Breast epithelium (tissue), 4 donors: ENCODE measurements around the gene HOPX. TPM values are rescaled to one million over a fixed set of nuclear protein-coding genes. Genes with fewer than 3 reads are reported as not detected.

Source experiments
- DNase-seq, 2 donors: peaks; one replicate each; pipeline ENCODE4 v3.0.0-alpha.2; 2019; ENCODE audit warnings: low spot score in 2 of 2
- H3K27ac ChIP-seq, 2 donors: fragments of 200-600 bp; sonication (generic) in 1 of 2; one replicate each; pipeline ENCODE4 v1.5.1; 2016 to 2019; ENCODE audit warnings: mild to moderate bottlenecking in 1 of 2
- H3K27me3 ChIP-seq, 2 donors: fragments of 200-600 bp; sonication (generic) in 1 of 2; one replicate each; pipeline versions ENCODE4 v1.5.1 to v1.6.0; 2017 to 2019; ENCODE audit warnings: control low read depth in 1 of 2, mild to moderate bottlenecking in 1 of 2
- H3K36me3 ChIP-seq: fragments of 200-600 bp; one replicate; pipeline ENCODE4 v1.5.1; 2019
- H3K4me1 ChIP-seq, 2 donors: fragments of 200-600 bp; sonication (generic); one replicate each; pipeline ENCODE4 v1.5.1; 2016 to 2019; ENCODE audit warnings: control low read depth in 1 of 2
- H3K4me3 ChIP-seq, 3 donors: fragments of 200-600 bp; sonication (generic); 1 replicate in 2 of 3; 2 replicates in 1 of 3; pipeline ENCODE4 v1.5.1; 2016 to 2019; ENCODE audit warnings: mild to moderate bottlenecking in 3 of 3, moderate library complexity in 2 of 3
- H3K9me3 ChIP-seq, 2 donors: fragments of 200-600 bp; sonication (generic) in 1 of 2; one replicate each; pipeline ENCODE4 v1.5.1; 2016 to 2019; ENCODE audit warnings: control low read depth in 1 of 2
- CTCF ChIP-seq, 3 donors: fragments of 450-650 bp; IDR thresholded peaks; one replicate each; pipeline ENCODE4 v1.5.1; 2016 to 2017; ENCODE audit warnings: antibody characterized with exemption in 3 of 3, mild to moderate bottlenecking in 3 of 3, moderate library complexity in 3 of 3
- POLR2A ChIP-seq: fragments of 450-650 bp; IDR thresholded peaks from one replicate; pipeline ENCODE4 v1.6.1; 2016; ENCODE audit warnings: antibody characterized with exemption, mild to moderate bottlenecking, moderate library complexity
- POLR2AphosphoS5 ChIP-seq, 3 donors: sonication (generic); formaldehyde crosslinking; IDR thresholded peaks; one replicate each; pipeline ENCODE4 v1.6.1; 2017; ENCODE audit warnings: antibody characterized with exemption in 3 of 3
- intact Hi-C: fragments of 100-400 bp; cut with DNase I; formaldehyde crosslinking; loops from one replicate; pipeline ENCODE4 v1.15.1; 2023; ENCODE audit warnings: low total_unique reads
- total RNA-seq, 3 donors: library from RNA; depleted of rRNA; stranded (reverse); fragments of >200 nt; gene quantifications; one replicate each; pipeline ENCODE4 v1.1.0, GENCODE V29; 2016

HOPX gene
- total RNA-seq, 3 donors from 2014 or later, result 3.8 to 9.8 (median 4.8) TPM

DNA sequence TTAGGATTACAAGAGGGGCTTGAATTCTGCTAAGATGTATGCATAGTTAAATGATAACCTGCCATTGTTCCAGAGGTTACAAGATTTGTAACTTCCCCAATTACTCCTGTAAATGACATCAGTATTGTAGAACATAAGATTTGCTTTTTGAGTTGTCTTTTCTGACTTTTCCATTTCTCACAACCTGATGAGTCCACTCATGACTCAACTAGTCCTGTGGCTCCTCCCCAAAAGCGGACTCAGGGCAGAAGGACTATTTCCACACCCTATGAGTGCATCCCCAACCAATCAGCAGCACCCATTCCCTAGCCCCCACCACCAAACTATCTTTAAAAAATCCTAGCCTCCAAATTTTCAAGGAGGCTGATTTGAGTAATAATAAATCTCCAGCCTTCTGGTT is 54.7 kb downstream of the HOPX start:
- Histone ChIP-seq H3K27me3 (no peaks in the 10 kb centered on the region), H3K9me3 (peaks cover 6 to 22% of the 10 kb centered on the region in 2 donors), H3K4me1 (no peaks in the 10 kb centered on the region), H3K36me3 (no peaks in the 10 kb centered on the region), H3K4me3 (no peak overlapping the region), H3K27ac (no peak overlapping the region)
- TF ChIP-seq CTCF (IDR thresholded peaks at IDR 0.05), result no peak
- TF ChIP-seq POLR2AphosphoS5 (IDR thresholded peaks at IDR 0.05), result no peak
- no peak for TF ChIP-seq POLR2A
- intact Hi-C loops, result no loop called here
- no peak for DNase-seq

- intact Hi-C loops, result no loop called here
- H3K4me3 ChIP-seq, result no peak overlapping the region
- peaks cover 0 to 9% of the 10 kb centered on the region in 2 donors for H3K27me3 ChIP-seq
- H3K9me3 ChIP-seq, result peaks cover 6 to 22% of the 10 kb centered on the region in 2 donors
- H3K36me3 ChIP-seq, result no peaks in the 10 kb centered on the region
- TF ChIP-seq CTCF (IDR thresholded peaks at IDR 0.05) (no peak), POLR2AphosphoS5 (IDR thresholded peaks at IDR 0.05) (no peak), POLR2A (no peak)
- no peak overlapping the region for H3K27ac ChIP-seq
- no peak for DNase-seq
- H3K4me1 ChIP-seq, result no peaks in the 10 kb centered on the region
Observed at GRCh38 chr4:56622176-56622575, 58.9 kb downstream of the HOPX start.

- Histone ChIP-seq H3K36me3 (no peaks in the 10 kb centered on the region), H3K9me3 (peaks cover 5 to 10% of the 10 kb centered on the region in 2 donors), H3K27ac (no peak overlapping the region), H3K27me3 (peaks cover 0 to 9% of the 10 kb centered on the region in 2 donors), H3K4me1 (no peaks in the 10 kb centered on the region), H3K4me3 (no peak overlapping the region)
- intact Hi-C loops, result no loop called here
- DNase-seq, result no peak
- no peak for TF ChIP-seq POLR2AphosphoS5 (IDR thresholded peaks at IDR 0.05)
- TF ChIP-seq CTCF (IDR thresholded peaks at IDR 0.05), result no peak
- TF ChIP-seq POLR2A, result no peak
Observed at GRCh38 chr4:56619816-56620215, 61.3 kb downstream of the HOPX start.

DNA sequence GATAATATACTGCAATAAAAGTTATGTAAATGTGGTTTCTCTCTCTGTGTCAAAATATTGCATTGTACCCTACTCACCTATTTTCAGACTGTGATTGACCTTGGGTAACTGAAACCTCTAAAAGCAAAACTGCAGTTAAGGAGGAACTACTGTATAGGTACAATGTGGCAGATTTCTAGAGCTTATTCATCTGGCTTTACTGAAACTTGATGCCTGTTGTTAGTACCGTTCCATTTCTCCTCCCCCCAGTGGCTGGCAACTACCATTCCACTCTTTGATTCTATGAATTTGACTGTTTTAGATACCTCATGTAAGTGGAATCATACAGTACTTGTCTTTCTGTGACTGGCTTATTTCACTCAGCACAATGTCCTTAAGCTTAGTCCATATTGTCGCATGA is 61.9 kb downstream of the HOPX start:
- peaks cover 0 to 9% of the 10 kb centered on the region in 2 donors for H3K27me3 ChIP-seq
- no peak for DNase-seq
- peaks cover 0 to 4% of the 10 kb centered on the region in 2 donors for H3K9me3 ChIP-seq
- H3K36me3 ChIP-seq, result no peaks in the 10 kb centered on the region
- H3K4me3 ChIP-seq, result no peak overlapping the region
- H3K27ac ChIP-seq, result no peak overlapping the region
- H3K4me1 ChIP-seq, result no peaks in the 10 kb centered on the region
- intact Hi-C loops, result no loop called here
- TF ChIP-seq POLR2AphosphoS5 (IDR thresholded peaks at IDR 0.05) (no peak), POLR2A (no peak), CTCF (IDR thresholded peaks at IDR 0.05) (no peak)

GRCh38 chr4:56618734-56619133 is 62.4 kb downstream of the HOPX start:
- no peak for DNase-seq
- no peak overlapping the region for H3K27ac ChIP-seq
- TF ChIP-seq POLR2AphosphoS5 (IDR thresholded peaks at IDR 0.05) (no peak), POLR2A (no peak), CTCF (IDR thresholded peaks at IDR 0.05) (no peak)
- H3K36me3 ChIP-seq, result no peaks in the 10 kb centered on the region
- H3K9me3 ChIP-seq, result no peaks in the 10 kb centered on the region
- H3K4me1 ChIP-seq, result no peaks in the 10 kb centered on the region
- intact Hi-C loops, result no loop called here
- H3K27me3 ChIP-seq, result peaks cover 0 to 9% of the 10 kb centered on the region in 2 donors
- no peak overlapping the region for H3K4me3 ChIP-seq
